Natural killer cell (primary cell): ENCODE results near the gene PCBP3. TPM values are rescaled to one million over a fixed set of nuclear protein-coding genes. Genes with fewer than 3 reads are reported as not detected.

Experiments used
- ATAC-seq, 3 donors: fragments of 150-1000 bp in 2 of 3; fragments of 200-7000 bp in 1 of 3; cut with Tn5 transposase; 1 replicate in 1 of 3; 2 replicates in 2 of 3; pipeline ENCODE4 v1.10.0; 2021; ENCODE audit warnings: mild to moderate bottlenecking in 2 of 3, moderate library complexity in 2 of 3
- DNase-seq, 2 donors: peaks; one replicate each; pipeline versions ENCODE4 v3.0.0 to v3.0.0-alpha.2; 2013 to 2021; ENCODE audit warnings: mixed read lengths in 1 of 2
- H3K27ac ChIP-seq: one replicate; pipeline ENCODE4 v1.5.1; 2013; ENCODE audit warnings: mild to moderate bottlenecking, low read length
- H3K27me3 ChIP-seq: one replicate; pipeline ENCODE4 v1.6.1; 2013; ENCODE audit warnings: low read length; ENCODE audit not compliant: control insufficient read depth, insufficient read depth
- H3K36me3 ChIP-seq: one replicate; pipeline ENCODE4 v1.6.1; 2013; ENCODE audit warnings: low read length; ENCODE audit not compliant: control insufficient read depth, insufficient read depth
- H3K4me1 ChIP-seq: one replicate; pipeline ENCODE4 v1.6.1; 2013; ENCODE audit warnings: low read length; ENCODE audit not compliant: control insufficient read depth, insufficient read depth
- H3K4me3 ChIP-seq: one replicate; pipeline ENCODE4 v1.5.1; 2013; ENCODE audit warnings: low read length
- H3K9me3 ChIP-seq: one replicate; pipeline ENCODE4 v1.6.1; 2013; ENCODE audit warnings: low read length; ENCODE audit not compliant: control insufficient read depth, insufficient read depth
- H3K27ac Mint-ChIP-seq, 2 donors: one replicate each; pipeline ENCODE4 v1.8.0; 2022; ENCODE audit warnings: mild to moderate bottlenecking in 2 of 2, mixed read lengths in 2 of 2, moderate library complexity in 1 of 2
- H3K27me3 Mint-ChIP-seq, 2 donors: one replicate each; pipeline ENCODE4 v1.8.0; 2022; ENCODE audit warnings: low read depth in 2 of 2, mixed read lengths in 2 of 2
- H3K36me3 Mint-ChIP-seq: one replicate; pipeline ENCODE4 v1.8.0; 2022; ENCODE audit warnings: mixed read lengths
- H3K4me1 Mint-ChIP-seq, 2 donors: one replicate each; pipeline ENCODE4 v1.8.0; 2022; ENCODE audit warnings: mixed read lengths in 2 of 2
- H3K4me3 Mint-ChIP-seq: one replicate; pipeline ENCODE4 v1.8.0; 2022; ENCODE audit warnings: mild to moderate bottlenecking, moderate library complexity, mixed read lengths
- H3K9me3 Mint-ChIP-seq, 2 donors: one replicate each; pipeline ENCODE4 v1.8.0; 2022; ENCODE audit warnings: mixed read lengths in 2 of 2
- CTCF ChIP-seq: fragments of 200-600 bp; IDR thresholded peaks from one replicate; pipeline ENCODE4 v1.8.0; 2022; ENCODE audit warnings: antibody characterized with exemption
- WGBS: methylation state at CpG from one replicate; pipeline ENCODE4 v1.1.7; 2013; ENCODE audit warnings: missing lambda C conversion rate; ENCODE audit not compliant: insufficient coverage; 5-methylcytosine and 5-hydroxymethylcytosine counted together
- intact Hi-C: fragments of 100-400 bp; cut with micrococcal nuclease; formaldehyde crosslinking; loops from one replicate; pipeline ENCODE4 v1.14.2; 2022
- total RNA-seq, 4 donors: library from RNA; stranded (reverse); fragments of 120-200 nt in 1 of 4; gene quantifications; one replicate each; pipeline versions ENCODE4 v1.2.3 to v1.2.4, GENCODE V29; 2013 to 2022

The PCBP3 gene
- total RNA-seq, 3 donors from 2014 or later (not counting 1 experiment from before 2014, with no cell fraction given) = 0.50 to 3.0 (median 0.52) TPM

GRCh38 chr21:45769294-45769693 lies 125.8 kb downstream of the PCBP3 start:
- H3K4me1 ChIP-seq = no peaks in the 10 kb centered on the region
- WGBS = 89% methylated on average over 14 of the region's 14 CpGs
- intact Hi-C loops = no loop called here

GRCh38 chr21:45769896-45770295 lies 126.4 kb downstream of the PCBP3 start:
- no peaks in the 10 kb centered on the region for H3K9me3 ChIP-seq
- H3K27me3 ChIP-seq = no peaks in the 10 kb centered on the region
- no peaks in the 10 kb centered on the region for H3K36me3 ChIP-seq
- no peaks in the 10 kb centered on the region for H3K4me1 ChIP-seq
- no peak for DNase-seq
- ATAC-seq = no peak
- H3K27ac ChIP-seq = no peak overlapping the region
- Mint-ChIP-seq H3K36me3 (no peaks in the 10 kb centered on the region), H3K27me3 (peaks cover 6 to 22% of the 10 kb centered on the region in 2 donors), H3K4me3 (no peak overlapping the region), H3K27ac (no peak overlapping the region), H3K4me1 (no peaks in the 10 kb centered on the region), H3K9me3 (no peaks in the 10 kb centered on the region)
- intact Hi-C loops = no loop called here
- WGBS = 94% methylated on average over 12 of the region's 16 CpGs
- TF ChIP-seq CTCF = no peak
- no peak overlapping the region for H3K4me3 ChIP-seq

More at GRCh38 chr21:45769294-45769693, 125.8 kb downstream of the PCBP3 start:
- Histone ChIP-seq H3K27me3 (no peaks in the 10 kb centered on the region), H3K36me3 (no peaks in the 10 kb centered on the region), H3K9me3 (no peaks in the 10 kb centered on the region), H3K4me3 (no peak overlapping the region), H3K27ac (no peak overlapping the region)
- Mint-ChIP-seq H3K9me3 (no peaks in the 10 kb centered on the region), H3K27me3 (peaks cover 2 to 16% of the 10 kb centered on the region in 2 donors), H3K4me3 (no peak overlapping the region), H3K36me3 (no peaks in the 10 kb centered on the region), H3K27ac (no peak overlapping the region), H3K4me1 (no peaks in the 10 kb centered on the region)
- DNase-seq (peak in 1 of 2 donors; percentile 41), ATAC-seq (no peak)
- no peak for TF ChIP-seq CTCF

- peaks cover 15 to 42% of the 10 kb centered on the region in 2 donors for H3K27me3 Mint-ChIP-seq
- ATAC-seq (no peak), DNase-seq (no peak)
- no peak for TF ChIP-seq CTCF
- H3K36me3 ChIP-seq = no peaks in the 10 kb centered on the region
- no peak overlapping the region for H3K4me3 ChIP-seq
- peaks cover 1 to 3% of the 10 kb centered on the region in 2 donors for H3K9me3 Mint-ChIP-seq
- no peaks in the 10 kb centered on the region for H3K9me3 ChIP-seq
- H3K27ac Mint-ChIP-seq = no peak overlapping the region
- H3K4me1 Mint-ChIP-seq = no peaks in the 10 kb centered on the region
- no peak overlapping the region for H3K4me3 Mint-ChIP-seq
- no peaks in the 10 kb centered on the region for H3K27me3 ChIP-seq
- peaks cover 7% of the 10 kb centered on the region for H3K36me3 Mint-ChIP-seq
- intact Hi-C loops = no loop called here
- H3K27ac ChIP-seq = no peak overlapping the region
- no peaks in the 10 kb centered on the region for H3K4me1 ChIP-seq
These were observed 128.7 kb downstream of the PCBP3 start for GRCh38 chr21:45772180-45772579.

- H3K36me3 ChIP-seq = no peaks in the 10 kb centered on the region
- no peak for TF ChIP-seq CTCF
- H3K4me3 Mint-ChIP-seq = no peak overlapping the region
- peaks cover 11% of the 10 kb centered on the region for H3K36me3 Mint-ChIP-seq
- no peak for DNase-seq
- no peaks in the 10 kb centered on the region for H3K4me1 ChIP-seq
- ATAC-seq = no peak
- H3K4me3 ChIP-seq = no peak overlapping the region
- H3K4me1 Mint-ChIP-seq = no peaks in the 10 kb centered on the region
- peaks cover 6 to 7% of the 10 kb centered on the region in 2 donors for H3K9me3 Mint-ChIP-seq
- WGBS = 92% methylated on average over 3 of the region's 5 CpGs
- H3K27ac Mint-ChIP-seq = no peak overlapping the region
- H3K9me3 ChIP-seq = peaks cover 4% of the 10 kb centered on the region
- H3K27ac ChIP-seq = no peak overlapping the region
- intact Hi-C loops = no loop called here
- H3K27me3 Mint-ChIP-seq = peaks cover 17 to 43% of the 10 kb centered on the region in 2 donors
- H3K27me3 ChIP-seq = no peaks in the 10 kb centered on the region
These were observed 130.8 kb downstream of the PCBP3 start for GRCh38 chr21:45774291-45774690.
